Spleen (tissue), 11 donors: ENCODE data around the gene ITPKA. TPM values are rescaled to one million over a fixed set of nuclear protein-coding genes. Genes with fewer than 3 reads are reported as not detected.

ENCODE experiments used
- DNase-seq: peaks from one replicate; pipeline ENCODE4 v3.0.0-alpha.2; 2020
- H3K27ac ChIP-seq, 8 donors: fragments of 200-600 bp; sonication (generic) in 7 of 8; 1 replicate in 4 of 8; 2 replicates in 4 of 8; pipeline versions ENCODE4 v1.5.0 to v1.8.0; 2016 to 2021; ENCODE audit warnings: inconsistent platforms in 4 of 8, mild to moderate bottlenecking in 4 of 8, moderate library complexity in 1 of 8
- H3K27me3 ChIP-seq, 7 donors: fragments of 200-600 bp; sonication (generic) in 6 of 7; replicated peaks in 1 of 7; 1 replicate in 4 of 7; 2 replicates in 3 of 7; pipeline versions ENCODE4 v1.5.0 to v1.8.0; 2016 to 2021; ENCODE audit warnings: inconsistent platforms in 3 of 7, mild to moderate bottlenecking in 1 of 7
- H3K36me3 ChIP-seq, 6 donors: fragments of 200-600 bp; sonication (generic) in 5 of 6; 1 replicate in 4 of 6; 2 replicates in 2 of 6; pipeline versions ENCODE4 v1.5.0 to v1.8.0; 2016 to 2021; ENCODE audit warnings: inconsistent platforms in 2 of 6
- H3K4me1 ChIP-seq, 6 donors: fragments of 200-600 bp; sonication (generic) in 5 of 6; 1 replicate in 3 of 6; 2 replicates in 3 of 6; pipeline versions ENCODE4 v1.5.0 to v1.8.0; 2016 to 2021; ENCODE audit warnings: inconsistent platforms in 3 of 6
- H3K4me3 ChIP-seq, 8 donors: fragments of 200-600 bp; sonication (generic) in 7 of 8; 1 replicate in 4 of 8; 2 replicates in 4 of 8; pipeline versions ENCODE4 v1.5.0 to v1.8.0; 2016 to 2021; ENCODE audit warnings: inconsistent platforms in 4 of 8, mild to moderate bottlenecking in 4 of 8, moderate library complexity in 2 of 8
- H3K9me3 ChIP-seq, 8 donors: fragments of 200-600 bp; sonication (generic) in 7 of 8; 1 replicate in 4 of 8; 2 replicates in 4 of 8; pipeline versions ENCODE4 v1.5.0 to v1.8.0; 2016 to 2021; ENCODE audit warnings: inconsistent platforms in 4 of 8
- CTCF ChIP-seq, 11 experiments: fragments of 200-600 bp in 7 of 11; fragments of 450-650 bp in 4 of 11; sonication (generic) in 4 of 11; IDR thresholded peaks in 8 of 11; conservative IDR thresholded peaks in 3 of 11; 1 replicate in 7 of 11; 2 replicates in 4 of 11; pipeline versions ENCODE4 v1.4.0 to v1.8.0; 2016 to 2021; ENCODE audit warnings: antibody characterized with exemption in 11 of 11, inconsistent platforms in 4 of 11, mild to moderate bottlenecking in 1 of 11
- POLR2A ChIP-seq, 3 donors: fragments of 450-650 bp; IDR thresholded peaks; one replicate each; pipeline ENCODE4 v1.5.1; 2017; ENCODE audit warnings: antibody characterized with exemption in 3 of 3, mild to moderate bottlenecking in 1 of 3
- POLR2AphosphoS5 ChIP-seq, 3 donors: sonication (generic); formaldehyde crosslinking; IDR thresholded peaks; one replicate each; pipeline ENCODE4 v1.5.1; 2017; ENCODE audit warnings: antibody characterized with exemption in 3 of 3
- WGBS, 5 donors: extraction: QIAGEN DNeasy Blood & Tissue Kit in 3 of 5; methylation state at CpG; one replicate each; pipeline versions ENCODE4 v1.1.5 to v1.1.7; 2013 to 2018; 5-methylcytosine and 5-hydroxymethylcytosine counted together
- intact Hi-C: fragments of 100-400 bp; cut with DNase I; formaldehyde crosslinking; loops from one replicate; pipeline ENCODE4 v1.15.0; 2023; ENCODE audit warnings: low total_unique reads
- polyA plus RNA-seq, 3 donors: library from polyadenylated mRNA; stranded (reverse); fragments of 200-250 nt; gene quantifications; one replicate each; pipeline ENCODE4 v1.2.1, GENCODE V29; 2013
- total RNA-seq, 7 donors: library from RNA; depleted of rRNA in 3 of 7; stranded (reverse); fragments of >200 nt in 3 of 7; fragmentation: NEBNext Ultra II Directional in 4 of 7; extraction: Animal tissue kit (Norgen Biotek cat#: 25700) in 4 of 7; gene quantifications; one replicate each; pipeline versions ENCODE4 v1.1.0 to v1.2.1, GENCODE V29; 2016 to 2021
- donor health status: healthy with polysubstance abuse.
- donor health status: DM: no; HTN: no; CAD: no; lungs with moderate emphysema.
- donor health status: DM: no; HTN: no; CAD: no.
- donor health status: Bipolar disorder and iron deficiency.
- donor health status: healthy.
- donor health status: DM: no; HTN: no; CAD: no.
- donor health status: DM: yes; HTN: yes; CAD: no.

The ITPKA gene
- total and polyA plus RNA-seq, 10 donors = 0.09 to 0.51 (median 0.19) TPM; not detected in 4

- Histone ChIP-seq H3K36me3 (peaks cover 5 to 100% (median 94%) of the 10 kb centered on the region in 6 donors), H3K4me3 (no peak overlapping the region), H3K9me3 (no peaks in the 10 kb centered on the region), H3K27me3 (no peaks in the 10 kb centered on the region), H3K27ac (no peak overlapping the region), H3K4me1 (no peaks in the 10 kb centered on the region)
- WGBS, 5 donors = 92 to 98% (median 96%) methylated on average over 11 of the region's 11 CpGs
- intact Hi-C loops = no loop called here
- TF ChIP-seq POLR2A (IDR thresholded peaks at IDR 0.05) (no peak), CTCF (IDR thresholded peaks at IDR 0.05 in 8 of 11, conservative IDR thresholded peaks at IDR 0.05 in 3 of 11) (no peak), POLR2AphosphoS5 (IDR thresholded peaks at IDR 0.05) (no peak)
- DNase-seq = no peak
Measured at GRCh38 chr15:41473418-41473817, 20.3 kb upstream of the ITPKA start.

GRCh38 chr15:41474436-41474835, 19.2 kb upstream of the ITPKA start:
- no peaks in the 10 kb centered on the region for H3K27me3 ChIP-seq
- peaks cover 5 to 100% (median 96%) of the 10 kb centered on the region in 6 donors for H3K36me3 ChIP-seq
- no peak for DNase-seq
- intact Hi-C loops = no loop called here
- 81 to 91% (median 88%) methylated on average over 8 of the region's 8 CpGs for WGBS, 5 donors
- H3K4me1 ChIP-seq = no peaks in the 10 kb centered on the region
- H3K4me3 ChIP-seq = no peak overlapping the region
- H3K9me3 ChIP-seq = no peaks in the 10 kb centered on the region
- TF ChIP-seq POLR2A (IDR thresholded peaks at IDR 0.05) (no peak), POLR2AphosphoS5 (IDR thresholded peaks at IDR 0.05) (no peak), CTCF (IDR thresholded peaks at IDR 0.05 in 8 of 11, conservative IDR thresholded peaks at IDR 0.05 in 3 of 11) (no peak)
- no peak overlapping the region for H3K27ac ChIP-seq

DNA sequence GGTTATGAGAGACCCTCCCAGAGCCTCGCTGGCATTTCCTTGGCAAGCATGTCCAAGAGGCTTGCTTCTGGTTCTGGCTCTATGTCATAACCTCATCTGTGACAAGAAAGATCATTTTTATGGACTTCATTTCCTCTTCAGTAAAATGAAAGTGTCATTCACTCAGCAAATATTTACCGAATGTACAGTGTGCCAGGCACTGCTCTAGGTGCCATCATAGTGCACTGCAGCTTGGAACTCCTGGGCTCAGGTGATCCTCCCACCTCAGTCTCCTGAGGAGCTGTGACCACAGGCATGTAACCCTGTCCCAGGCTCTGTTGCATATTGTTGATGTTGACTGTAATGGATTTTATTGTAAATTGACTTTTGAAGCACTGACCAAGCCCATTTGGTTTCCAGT, 18.7 kb upstream of the ITPKA start:
- Histone ChIP-seq H3K27me3 (no peaks in the 10 kb centered on the region), H3K36me3 (peaks cover 5 to 100% (median 96%) of the 10 kb centered on the region in 6 donors), H3K4me1 (no peaks in the 10 kb centered on the region), H3K27ac (no peak overlapping the region), H3K9me3 (no peaks in the 10 kb centered on the region), H3K4me3 (no peak overlapping the region)
- no peak for DNase-seq
- no peak for TF ChIP-seq POLR2A (IDR thresholded peaks at IDR 0.05)
- intact Hi-C loops = no loop called here
- 36 to 68% (median 46%) methylated on average over 2 of the region's 2 CpGs for WGBS, 5 donors

GRCh38 chr15:41476416-41477048, 17.1 kb upstream of the ITPKA start:
- intact Hi-C loops = no loop called here

More at GRCh38 chr15:41476416-41477048, 17.1 kb upstream of the ITPKA start:
- Histone ChIP-seq H3K4me3 (no peak overlapping the region), H3K36me3 (peaks cover 5 to 100% (median 95%) of the 10 kb centered on the region in 6 donors), H3K27ac (no peak overlapping the region), H3K9me3 (no peaks in the 10 kb centered on the region), H3K4me1 (no peaks in the 10 kb centered on the region), H3K27me3 (no peaks in the 10 kb centered on the region)
- no peak for TF ChIP-seq POLR2AphosphoS5 (IDR thresholded peaks at IDR 0.05)
- TF ChIP-seq POLR2A (IDR thresholded peaks at IDR 0.05) = no peak
- no peak for TF ChIP-seq CTCF (IDR thresholded peaks at IDR 0.05 in 8 of 11, conservative IDR thresholded peaks at IDR 0.05 in 3 of 11)
- DNase-seq = no peak
- 83 to 95% (median 90%) methylated on average over 5 of the region's 5 CpGs for WGBS, 5 donors
